CD4-positive, alpha-beta T cell treated with Interleukin-6 at 100 ng/mL for 8 hours (primary cell): Measurements from ENCODE around the gene ADRA2B.
"Not testable (repeated sequence)": the region's sequence is repeated elsewhere in the genome, so short reads cannot be mapped to it uniquely, and the experiment has no call there.

Experiments used
- DNase-seq: peaks from one replicate; pipeline ENCODE4 v3.0.0-alpha.2; 2020; ENCODE audit warnings: mixed read lengths, low spot score

Gene ADRA2B

DNA sequence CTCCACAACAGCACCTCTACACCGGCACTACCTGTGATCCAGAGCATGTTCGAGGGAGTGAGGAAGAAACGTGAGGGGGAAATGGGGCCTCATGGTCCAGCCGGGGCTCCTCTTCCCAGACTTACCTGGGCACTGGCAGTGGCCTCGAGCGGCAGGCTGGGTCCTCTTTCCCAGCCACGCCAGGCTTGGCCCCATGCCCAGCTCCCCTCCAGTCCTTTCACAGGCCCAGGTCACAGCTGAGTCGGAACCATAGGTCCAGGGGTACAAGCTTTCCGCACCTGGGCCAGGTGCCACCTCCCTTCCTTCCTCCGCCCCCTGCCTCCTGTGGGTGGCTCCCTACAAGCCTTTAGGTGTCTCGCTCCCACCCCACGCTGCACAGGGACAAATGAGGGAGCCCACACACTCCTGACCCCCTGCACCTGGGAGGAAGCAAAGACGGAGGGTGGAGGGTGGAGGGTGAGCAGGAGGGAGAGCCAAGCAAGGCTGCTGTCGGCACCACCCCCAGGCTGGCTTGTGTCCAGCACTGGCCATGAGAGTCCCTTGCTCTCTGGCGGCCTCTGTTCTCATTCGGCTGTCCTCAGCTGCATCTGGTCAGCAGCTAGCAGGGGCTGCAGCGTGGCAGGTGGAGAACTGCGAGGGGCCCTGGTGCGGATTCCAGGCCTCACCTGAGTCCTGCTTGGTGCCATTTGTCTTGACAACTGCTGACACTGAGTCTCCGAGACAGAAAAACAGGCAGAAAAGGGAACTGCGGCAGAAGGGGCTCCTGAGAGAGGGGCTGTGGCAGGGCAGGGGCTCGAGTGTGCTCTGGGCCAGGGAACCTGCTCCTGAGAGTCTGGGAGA lies 26.8 kb downstream of the ADRA2B start:
- no peak for DNase-seq

- DNase-seq, result no peak
These were observed 27.7 kb downstream of the ADRA2B start for GRCh38 chr2:96088340-96089335.

GRCh38 chr2:96087130-96087529 lies 29.2 kb downstream of the ADRA2B start:
- DNase-seq, result no peak

GRCh38 chr2:96085541-96086355 lies 30.6 kb downstream of the ADRA2B start:
- no peak for DNase-seq

GRCh38 chr2:96084858-96085518 lies 31.4 kb downstream of the ADRA2B start:
- not testable (repeated sequence) for DNase-seq

DNA sequence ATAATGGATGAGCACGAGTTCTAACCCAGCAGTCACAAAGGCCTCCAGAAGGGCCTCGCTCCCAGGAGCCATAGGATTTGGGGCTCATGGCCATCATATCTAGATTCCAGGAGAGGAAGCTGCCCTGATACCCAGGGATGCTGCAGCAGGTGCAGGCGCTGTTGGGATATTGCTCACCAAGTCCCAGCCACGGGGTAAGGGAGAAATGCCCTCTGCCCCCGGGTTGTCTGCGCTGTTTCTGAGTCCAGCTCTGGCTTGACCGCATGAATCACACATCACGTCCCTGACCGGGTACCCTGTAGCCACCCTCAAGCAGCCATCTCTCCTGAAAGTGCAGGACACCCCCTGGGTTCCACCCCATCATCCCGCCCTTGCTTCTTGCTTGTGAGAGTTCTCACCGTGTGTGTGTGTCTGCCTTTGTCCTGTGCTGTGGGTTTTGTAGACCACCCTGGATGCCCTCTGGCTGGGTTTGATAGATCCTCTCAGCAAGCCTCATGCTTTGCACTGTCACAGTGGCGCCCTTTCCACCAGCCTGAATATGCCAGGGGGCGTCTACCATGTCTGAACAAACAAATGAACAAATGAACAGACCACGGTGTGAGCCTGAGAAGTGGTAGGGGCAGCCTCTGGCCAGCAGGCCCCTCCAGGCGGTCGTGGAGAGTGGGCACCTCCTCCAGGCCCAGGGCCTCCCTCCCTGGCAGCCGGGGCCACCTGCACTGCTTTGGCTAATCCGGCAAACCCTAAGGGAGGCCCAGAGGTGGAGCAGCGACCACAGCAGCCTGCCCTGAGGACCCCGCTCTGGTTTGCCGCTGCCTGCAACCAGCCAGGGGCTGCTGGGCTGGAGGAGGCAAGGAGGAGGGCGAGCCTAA lies 32.1 kb downstream of the ADRA2B start:
- no peak for DNase-seq

- no peak for DNase-seq
These were observed 33.1 kb downstream of the ADRA2B start for GRCh38 chr2:96083064-96083939.

DNA sequence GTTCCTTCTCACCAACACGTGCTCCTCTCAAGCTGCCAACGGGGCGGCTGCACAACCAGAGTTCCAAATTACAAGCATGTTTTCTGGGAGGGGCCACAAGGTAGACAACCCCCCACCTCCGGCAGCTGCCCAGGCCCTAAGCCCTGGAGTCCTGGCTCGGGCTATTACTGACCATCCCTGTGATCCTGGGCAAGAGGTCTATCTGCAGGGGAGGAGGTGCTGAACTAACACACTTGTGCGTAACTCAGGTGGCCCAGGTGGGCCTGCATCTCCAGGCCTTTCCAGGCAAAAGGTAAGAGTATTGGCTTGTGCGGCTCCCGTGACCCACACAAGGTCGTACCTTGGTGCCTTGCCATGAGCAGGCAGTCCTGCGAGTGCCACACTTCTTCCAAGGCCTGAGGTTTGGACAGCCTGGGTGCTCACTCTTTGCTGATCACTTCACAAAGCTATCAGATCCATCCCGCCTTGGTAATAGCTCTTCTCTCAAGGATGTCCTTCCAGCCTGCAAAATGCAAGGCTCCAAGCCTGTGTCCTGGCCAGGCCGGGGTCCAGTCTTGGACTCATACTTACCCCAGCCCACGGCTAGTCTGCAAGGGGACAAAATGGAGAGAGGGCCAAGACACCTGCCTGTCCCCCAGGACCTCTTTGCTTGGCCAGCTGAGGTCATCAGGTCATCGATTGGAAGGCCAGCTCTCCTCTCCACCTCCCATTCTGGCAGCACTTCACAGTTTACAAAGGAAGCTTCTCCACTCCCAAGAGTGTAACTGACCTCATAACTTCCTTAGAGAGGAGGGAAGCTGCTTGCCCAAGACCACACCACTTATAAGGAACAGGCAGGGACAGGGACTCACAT lies 33.9 kb downstream of the ADRA2B start:
- no peak for DNase-seq

GRCh38 chr2:96081042-96081441 lies 35.3 kb downstream of the ADRA2B start:
- DNase-seq, result no peak

DNA sequence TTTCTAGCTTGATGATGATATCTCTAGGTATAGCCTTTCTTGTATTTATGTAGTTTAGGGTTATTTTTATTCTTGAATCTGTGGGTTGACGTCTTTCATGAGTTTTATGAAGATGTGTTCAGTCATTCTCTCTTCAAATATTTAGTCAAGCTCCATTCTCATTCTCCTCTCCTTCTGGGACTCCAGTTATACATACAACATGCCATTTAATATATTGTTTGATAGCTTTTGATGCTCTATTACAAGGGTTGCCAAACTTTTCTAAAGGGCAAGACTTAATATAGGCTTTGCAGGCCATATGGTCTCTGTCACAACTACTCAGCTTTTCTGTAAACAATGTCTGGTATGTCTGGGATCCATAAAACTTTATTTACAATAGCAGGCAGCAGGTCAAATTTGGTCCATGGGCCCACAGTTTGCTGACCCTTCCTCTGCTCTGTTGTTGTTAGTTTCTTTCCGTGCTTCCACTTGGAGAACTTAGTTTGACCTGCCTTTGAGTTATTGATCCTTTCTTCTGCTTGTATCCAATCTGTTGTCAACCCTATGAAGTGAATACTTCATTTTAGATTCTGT lies 41.1 kb downstream of the ADRA2B start:
- no peak for DNase-seq

GRCh38 chr2:96074156-96074555 lies 42.2 kb downstream of the ADRA2B start:
- no peak for DNase-seq

DNA sequence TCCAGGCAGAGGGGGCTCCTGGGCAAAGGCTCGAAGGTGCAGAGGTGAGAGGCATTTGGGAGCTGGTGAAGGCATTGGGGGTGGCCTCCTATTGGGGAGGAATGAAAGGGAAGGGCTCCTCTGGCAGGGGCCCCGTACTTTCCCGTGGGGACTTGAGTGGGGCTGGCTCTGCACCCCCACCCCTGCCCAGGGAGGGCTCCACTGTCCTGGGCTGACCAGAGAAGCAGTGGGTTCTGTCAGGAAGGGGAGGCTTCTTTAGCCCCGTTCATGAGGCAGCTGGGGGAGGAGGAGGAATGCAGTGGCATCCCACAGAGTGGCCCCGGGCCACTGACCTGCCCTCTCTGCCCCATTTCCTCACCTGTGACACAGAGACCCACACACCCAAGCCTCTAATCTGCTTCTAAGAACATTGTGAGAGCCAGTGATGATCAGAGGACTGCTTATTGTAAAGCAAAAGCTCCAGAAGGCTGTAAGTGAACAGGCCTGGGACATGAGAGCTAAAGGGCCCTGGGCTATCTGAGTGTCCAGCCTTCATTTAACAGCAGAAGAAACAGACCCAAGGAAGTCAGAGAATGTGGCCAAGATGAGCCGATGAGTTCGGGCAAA lies 43.1 kb downstream of the ADRA2B start:
- no peak for DNase-seq

GRCh38 chr2:96072746-96073145 lies 43.6 kb downstream of the ADRA2B start:
- DNase-seq, result no peak

DNA sequence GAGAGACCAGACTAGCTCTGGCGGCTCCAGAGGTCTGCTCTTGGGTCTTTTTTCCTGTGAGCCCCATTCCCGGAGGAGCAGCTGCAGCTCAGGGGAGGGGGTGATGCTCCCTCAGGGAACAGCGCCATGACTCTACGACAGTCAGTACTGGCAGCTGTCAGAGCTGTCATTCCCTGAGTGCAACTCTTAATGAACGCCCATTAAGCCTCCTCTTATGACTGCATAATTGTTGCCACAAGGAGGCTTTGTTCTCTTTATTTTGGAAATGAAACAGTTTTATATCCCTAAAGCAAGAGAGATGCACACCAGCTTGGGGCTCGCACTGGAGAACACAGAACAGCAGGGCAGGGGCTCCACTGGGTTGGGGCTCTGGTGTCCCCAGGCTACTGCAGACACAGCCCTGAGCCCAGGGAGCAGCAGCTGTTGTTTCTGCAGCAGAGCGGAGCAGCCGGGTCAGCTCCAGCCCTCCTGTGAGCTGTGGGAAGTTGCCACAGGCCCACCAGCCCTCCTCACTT lies 44.3 kb downstream of the ADRA2B start:
- not testable (repeated sequence) for DNase-seq

DNA sequence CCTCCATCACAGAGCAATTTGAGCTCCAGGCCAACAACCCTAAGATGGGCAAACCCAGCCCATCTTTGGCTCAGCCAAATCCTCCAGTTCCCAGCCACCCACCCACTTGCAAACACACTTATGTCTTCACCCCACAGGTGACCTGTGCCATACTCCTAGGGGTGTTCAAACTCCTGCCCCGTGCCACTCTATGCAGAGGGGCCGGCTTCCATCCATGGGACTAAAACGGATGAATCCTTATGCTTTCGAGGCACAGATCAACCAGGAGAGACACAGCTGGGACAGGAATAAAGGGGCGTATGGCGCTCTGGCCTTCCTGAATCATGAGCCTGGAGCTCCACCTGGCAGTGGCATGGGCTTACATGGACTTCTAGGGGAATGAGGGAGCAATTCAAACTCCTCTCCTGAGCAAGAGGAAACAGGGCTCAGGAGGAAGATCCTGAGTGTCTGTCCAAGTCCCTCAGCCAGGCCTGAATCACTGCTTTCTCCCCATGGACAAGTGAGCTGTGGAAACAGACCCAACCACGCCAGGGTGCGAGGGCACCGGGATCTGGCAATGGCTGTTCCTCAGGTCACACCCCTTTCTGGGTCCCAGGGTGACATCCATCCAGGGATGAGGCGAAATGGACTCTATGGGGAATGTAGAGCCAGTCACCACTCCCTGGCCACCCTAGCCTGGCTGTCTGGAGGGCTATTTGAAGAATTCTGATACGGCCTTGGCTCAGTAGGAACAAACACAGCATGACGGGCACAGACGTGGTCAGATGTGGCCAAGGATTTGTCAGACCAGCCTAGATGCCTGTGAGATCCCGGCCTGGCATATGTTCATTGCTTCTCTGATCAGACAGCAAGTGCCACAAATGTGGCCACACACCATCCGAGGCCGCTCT lies 45.0 kb downstream of the ADRA2B start:
- not testable (repeated sequence) for DNase-seq

DNA sequence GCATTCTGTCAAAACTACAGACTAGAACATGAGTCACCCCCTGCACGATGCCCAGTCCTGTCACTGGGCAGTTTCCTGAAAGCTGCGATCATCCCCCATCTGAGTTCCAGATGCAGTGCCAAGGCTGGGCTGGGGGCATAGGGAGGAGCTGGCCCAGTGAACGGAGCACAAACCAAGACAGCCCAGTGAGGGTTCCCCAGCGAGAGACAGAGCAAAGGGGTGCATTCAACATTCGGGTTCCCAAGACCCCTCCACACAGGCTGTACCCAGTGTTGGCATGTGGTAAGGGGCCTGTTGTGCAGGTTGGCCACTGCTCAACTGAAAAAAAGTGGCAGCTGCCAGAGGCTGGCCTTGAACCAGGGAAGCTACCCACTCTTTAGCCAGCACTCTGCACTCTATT lies 46.0 kb downstream of the ADRA2B start:
- not testable (repeated sequence) for DNase-seq
